SU-DHL-6 (cell line): ENCODE results near the gene LRRC56.

Experiments used
- CTCF ChIP-seq: fragments of 200-600 bp; sonication (generic); IDR thresholded peaks from one replicate; pipeline ENCODE4 v1.5.1; 2017; ENCODE audit warnings: antibody characterized with exemption, mild to moderate bottlenecking, low read length, moderate library complexity; ENCODE audit not compliant: insufficient read depth, poor library complexity, severe bottlenecking
- EZH2phosphoT487 ChIP-seq: fragments of 200-600 bp; sonication (generic), shearing (Covaris generic); conservative IDR thresholded peaks from 2 replicates; pipeline ENCODE4 v1.6.1; 2018; ENCODE audit warnings: mild to moderate bottlenecking, antibody characterized with exemption, low read length, moderate library complexity, mixed read lengths

GRCh38 chr11:589798-590197, 52.5 kb downstream of the LRRC56 start:
- TF ChIP-seq CTCF: no peak
- no peak for TF ChIP-seq EZH2phosphoT487
